Astrocyte (in vitro differentiated cells and primary cell): Measurements from ENCODE around the gene PPP1R37. TPM values are rescaled to one million over a fixed set of nuclear protein-coding genes. Genes with fewer than 3 reads are reported as not detected.

Experiments used
- DNase-seq: peaks from one replicate; pipeline ENCODE4 v3.0.0-alpha.2; 2010; ENCODE audit warnings: low read depth
- FAIRE-seq: peaks from 2 replicates; lab custom pipeline; 2011; peaks lifted over from hg19 to GRCh38; lab: Jason Lieb, UNC
- H2AFZ ChIP-seq: 2 replicates; pipeline ENCODE4 v1.6.0; 2012; ENCODE audit warnings: low read depth, low read length, inconsistent platforms
- H3K27ac ChIP-seq: 2 replicates; pipeline ENCODE4 v1.5.1; 2011; ENCODE audit warnings: low read depth, low read length, inconsistent platforms
- H3K27me3 ChIP-seq: 2 replicates; pipeline ENCODE4 v1.6.0; 2011; ENCODE audit warnings: low read length, inconsistent platforms; ENCODE audit not compliant: insufficient read depth
- H3K36me3 ChIP-seq: 2 replicates; pipeline ENCODE4 v1.5.1; 2011; ENCODE audit warnings: low read length, inconsistent platforms; ENCODE audit not compliant: insufficient read depth
- H3K4me1 ChIP-seq: 2 replicates; pipeline ENCODE4 v1.5.1; 2011; ENCODE audit warnings: low read length, inconsistent platforms; ENCODE audit not compliant: insufficient read depth
- H3K4me2 ChIP-seq: 2 replicates; pipeline ENCODE4 v1.6.0; 2012; ENCODE audit warnings: low read length, inconsistent platforms
- H3K4me3 ChIP-seq: 2 replicates; pipeline ENCODE4 v1.5.1; 2011; ENCODE audit warnings: low read depth, mild to moderate bottlenecking, low read length, inconsistent platforms; ENCODE audit not compliant: insufficient read depth
- H3K79me2 ChIP-seq: 2 replicates; pipeline ENCODE4 v1.6.0; 2012; ENCODE audit warnings: mild to moderate bottlenecking, low read length, inconsistent platforms; ENCODE audit not compliant: insufficient read depth
- H3K9ac ChIP-seq: 2 replicates; pipeline ENCODE4 v1.6.0; 2012; ENCODE audit warnings: mild to moderate bottlenecking, low read length, inconsistent platforms
- H3K9me3 ChIP-seq: 2 replicates; pipeline ENCODE4 v1.5.1; 2012; ENCODE audit warnings: low read depth, mild to moderate bottlenecking, low read length, inconsistent platforms; ENCODE audit not compliant: insufficient read depth
- H4K20me1 ChIP-seq: 2 replicates; pipeline ENCODE4 v1.6.0; 2012; ENCODE audit warnings: low read length, inconsistent platforms; ENCODE audit not compliant: insufficient read depth
- H3K27ac Mint-ChIP-seq: one replicate; pipeline ENCODE4 v1.8.0; 2021; ENCODE audit warnings: mild to moderate bottlenecking, mixed read lengths; ENCODE audit not compliant: unreplicated experiment
- H3K27me3 Mint-ChIP-seq: one replicate; pipeline ENCODE4 v1.8.0; 2021; ENCODE audit warnings: low read depth, mixed read lengths; ENCODE audit not compliant: unreplicated experiment
- H3K36me3 Mint-ChIP-seq: one replicate; pipeline ENCODE4 v1.8.0; 2021; ENCODE audit warnings: low read depth, mixed read lengths; ENCODE audit not compliant: unreplicated experiment
- H3K4me1 Mint-ChIP-seq: one replicate; pipeline ENCODE4 v1.8.0; 2021; ENCODE audit warnings: low read depth, mixed read lengths; ENCODE audit not compliant: unreplicated experiment
- H3K4me3 Mint-ChIP-seq: one replicate; pipeline ENCODE4 v1.8.0; 2021; ENCODE audit warnings: mild to moderate bottlenecking, moderate library complexity, mixed read lengths; ENCODE audit not compliant: unreplicated experiment
- H3K9me3 Mint-ChIP-seq: one replicate; pipeline ENCODE4 v1.8.0; 2021; ENCODE audit warnings: mild to moderate bottlenecking, mixed read lengths; ENCODE audit not compliant: unreplicated experiment
- CTCF ChIP-seq: IDR thresholded peaks from 2 replicates; pipeline ENCODE4 v1.5.1; 2011; ENCODE audit warnings: low read depth, mild to moderate bottlenecking, inconsistent platforms, low read length, moderate library complexity; ENCODE audit not compliant: insufficient read depth
- EZH2 ChIP-seq: IDR thresholded peaks from 2 replicates; pipeline ENCODE4 v1.6.1; 2012; ENCODE audit warnings: mild to moderate bottlenecking, low read length, inconsistent platforms; ENCODE audit not compliant: insufficient read depth
- total RNA-seq: library from RNA; stranded (reverse); gene quantifications from 2 replicates; pipeline ENCODE4 v1.2.1, GENCODE V29; 2021

Gene PPP1R37
- total RNA-seq, 1 donor from 2014 or later = 29.1 TPM

GRCh38 chr19:45047188-45047797, 45.7 kb upstream of the PPP1R37 start:
- Histone ChIP-seq H3K27ac (no peak overlapping the region), H3K4me3 (no peak overlapping the region), H3K4me2 (no peak overlapping the region), H2AFZ (no peak overlapping the region), H3K79me2 (peaks cover 93% of the 10 kb centered on the region), H3K27me3 (no peaks in the 10 kb centered on the region), H3K4me1 (no peaks in the 10 kb centered on the region), H3K9me3 (no peaks in the 10 kb centered on the region), H3K9ac (no peak overlapping the region), H4K20me1 (peaks cover 88% of the 10 kb centered on the region), H3K36me3 (peaks cover 12% of the 10 kb centered on the region)
- H3K27me3 Mint-ChIP-seq = no peaks in the 10 kb centered on the region
- DNase-seq (no peak), FAIRE-seq (no peak)
- peaks cover 15% of the 10 kb centered on the region for H3K36me3 Mint-ChIP-seq
- H3K4me3 Mint-ChIP-seq = no peak overlapping the region
- H3K4me1 Mint-ChIP-seq = peaks cover 16% of the 10 kb centered on the region
- no peaks in the 10 kb centered on the region for H3K9me3 Mint-ChIP-seq
- no peak for TF ChIP-seq CTCF
- no peak for TF ChIP-seq EZH2
- H3K27ac Mint-ChIP-seq = peak overlapping the region; percentile 58

GRCh38 chr19:45049073-45049736, 43.8 kb upstream of the PPP1R37 start:
- Histone ChIP-seq H4K20me1 (peaks cover 91% of the 10 kb centered on the region), H3K27me3 (no peaks in the 10 kb centered on the region), H3K9me3 (no peaks in the 10 kb centered on the region), H3K36me3 (peaks cover 13% of the 10 kb centered on the region), H2AFZ (no peak overlapping the region), H3K4me2 (no peak overlapping the region), H3K4me1 (no peaks in the 10 kb centered on the region), H3K9ac (peak overlapping the region; percentile 14), H3K4me3 (no peak overlapping the region), H3K27ac (no peak overlapping the region), H3K79me2 (peaks cover 92% of the 10 kb centered on the region)
- no peaks in the 10 kb centered on the region for H3K9me3 Mint-ChIP-seq
- H3K27ac Mint-ChIP-seq = peak overlapping the region; percentile 75
- H3K27me3 Mint-ChIP-seq = no peaks in the 10 kb centered on the region
- peaks cover 16% of the 10 kb centered on the region for H3K4me1 Mint-ChIP-seq
- FAIRE-seq (no peak), DNase-seq (no peak)
- H3K36me3 Mint-ChIP-seq = peaks cover 19% of the 10 kb centered on the region
- no peak overlapping the region for H3K4me3 Mint-ChIP-seq
- TF ChIP-seq EZH2 (no peak), CTCF (no peak)

- Mint-ChIP-seq H3K36me3 (peaks cover 21% of the 10 kb centered on the region), H3K27me3 (no peaks in the 10 kb centered on the region), H3K27ac (peak overlapping the region; percentile 75), H3K9me3 (no peaks in the 10 kb centered on the region), H3K4me1 (peaks cover 16% of the 10 kb centered on the region), H3K4me3 (peak overlapping the region; percentile 22)
- Histone ChIP-seq H3K9me3 (no peaks in the 10 kb centered on the region), H3K4me3 (no peak overlapping the region), H3K27ac (no peak overlapping the region), H4K20me1 (peaks cover 91% of the 10 kb centered on the region), H2AFZ (no peak overlapping the region), H3K27me3 (no peaks in the 10 kb centered on the region), H3K36me3 (peaks cover 5% of the 10 kb centered on the region), H3K4me1 (no peaks in the 10 kb centered on the region), H3K4me2 (no peak overlapping the region), H3K9ac (no peak overlapping the region), H3K79me2 (peaks cover 84% of the 10 kb centered on the region)
- FAIRE-seq (no peak), DNase-seq (no peak)
- TF ChIP-seq EZH2 = no peak
Measured at GRCh38 chr19:45050036-45050435, 42.9 kb upstream of the PPP1R37 start.
